GM18868 (cell line): ENCODE measurements around the gene MB.

Experiments used
- ATAC-seq: cut with Tn5 transposase; IDR thresholded peaks from one replicate; pipeline ENCODE4 v1.9.1; 2021; ENCODE audit warnings: mild to moderate bottlenecking, moderate library complexity; ENCODE audit not compliant: unreplicated experiment

Gene MB

DNA sequence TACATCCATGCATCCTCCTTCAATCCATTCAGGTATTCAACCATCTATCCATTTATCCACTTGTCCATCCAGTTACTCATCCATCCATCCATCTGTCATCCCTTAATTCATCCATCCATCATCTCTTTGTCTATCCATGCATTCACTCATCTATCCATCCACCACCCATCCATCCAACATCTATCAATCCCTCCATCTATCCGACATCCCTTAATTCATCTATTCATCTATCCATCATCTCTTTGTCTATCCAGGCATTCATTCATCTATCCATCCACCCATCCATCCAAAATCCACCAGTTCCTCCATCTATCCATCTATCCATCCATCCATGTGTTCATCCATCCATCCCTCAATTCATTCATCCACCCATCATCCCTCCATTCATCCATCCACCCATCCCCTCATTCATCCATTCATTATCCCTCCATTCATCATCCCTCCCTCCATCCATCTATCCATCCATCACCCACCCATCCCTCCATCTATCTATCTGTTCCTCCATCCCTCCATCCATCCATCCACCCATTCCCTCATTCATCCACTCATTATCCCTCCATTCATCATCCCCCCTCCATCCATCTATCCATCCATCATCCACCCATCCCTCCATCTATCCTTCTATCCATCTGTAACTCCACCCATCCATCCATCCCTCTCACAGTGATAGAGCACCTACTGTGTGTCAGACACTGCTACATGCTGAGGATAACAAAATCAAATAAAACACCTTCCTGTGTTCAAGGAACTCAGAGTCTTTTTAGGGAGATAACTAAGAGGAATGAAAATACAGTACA is 1.5 kb upstream of the MB start:
- ATAC-seq, result no peak

DNA sequence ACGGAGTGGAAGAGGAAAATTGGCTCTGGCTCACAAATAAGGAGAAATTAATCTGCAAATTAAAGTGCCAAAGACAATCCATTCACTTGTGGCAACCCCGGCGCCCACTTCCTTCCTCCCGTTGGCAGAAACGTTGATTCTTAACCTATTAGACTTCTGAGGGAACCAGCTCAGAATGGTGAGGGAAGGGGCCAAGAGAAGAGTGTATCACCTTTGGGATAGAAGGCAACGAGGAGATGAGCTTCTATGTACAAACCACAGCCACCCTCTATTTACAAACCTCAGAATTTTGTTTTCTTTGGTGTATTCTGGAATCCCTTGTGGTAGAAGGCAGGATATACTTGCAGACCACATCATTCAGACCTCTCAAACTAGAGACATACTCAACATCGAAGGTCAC is 1.1 kb downstream of the MB start:
- ATAC-seq, result no peak

DNA sequence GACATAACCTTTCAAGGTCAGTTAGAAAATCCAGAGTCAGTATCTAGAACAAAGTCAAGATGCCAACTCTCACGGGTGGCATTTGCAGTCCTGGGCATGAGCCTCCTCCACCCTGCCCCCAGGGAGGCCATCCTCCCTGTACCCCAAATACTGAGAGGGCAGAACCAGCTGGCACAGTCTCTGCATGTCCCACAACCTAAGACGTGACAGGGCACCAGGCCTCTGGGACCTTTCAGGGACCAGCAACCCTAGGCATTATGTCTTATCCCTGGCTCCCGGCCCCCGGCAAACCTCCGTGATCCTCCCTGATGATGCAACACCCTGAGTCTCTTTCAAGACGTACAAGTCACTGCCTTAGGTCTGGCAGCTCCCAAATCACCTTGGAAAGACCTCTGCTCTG is 2.0 kb downstream of the MB start:
- ATAC-seq, result no peak

DNA sequence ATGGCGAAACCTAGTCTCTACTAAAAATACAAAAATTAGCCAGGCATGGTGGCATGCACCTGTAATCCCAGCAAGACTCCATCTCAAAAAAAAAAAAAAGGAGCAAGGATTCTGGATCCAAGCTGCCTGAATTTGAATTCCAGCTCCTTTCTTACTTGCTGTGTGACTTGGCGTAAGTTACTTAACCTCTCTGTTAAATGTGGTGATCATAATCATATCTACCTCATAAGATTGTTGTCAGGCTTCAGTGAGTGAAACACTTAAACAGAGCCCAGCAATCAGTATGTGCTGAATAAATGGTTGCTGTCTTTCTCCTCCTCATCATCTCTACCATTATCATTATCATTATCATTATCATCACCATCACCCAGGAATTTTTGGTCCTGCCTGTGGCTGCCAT is 2.7 kb downstream of the MB start:
- ATAC-seq, result no peak

DNA sequence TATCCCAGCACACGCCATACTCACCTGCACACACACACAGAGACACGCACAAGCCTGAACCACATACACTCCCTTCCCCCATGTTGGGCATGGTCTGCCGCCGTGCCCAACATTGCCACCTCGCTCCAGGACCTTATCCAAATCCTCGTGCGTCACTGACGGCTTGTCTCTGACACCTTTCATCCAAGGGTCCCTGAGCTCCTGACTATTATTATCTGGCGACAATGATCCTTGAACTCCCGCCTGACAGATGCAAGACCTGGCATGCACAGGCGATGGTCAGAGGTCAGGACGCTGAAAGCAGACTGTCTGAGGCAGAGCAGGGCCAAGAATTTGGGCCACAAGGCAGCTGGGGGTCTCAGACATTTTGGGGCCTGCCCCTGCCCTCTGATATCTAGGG is 4.2 kb downstream of the MB start:
- no peak for ATAC-seq

DNA sequence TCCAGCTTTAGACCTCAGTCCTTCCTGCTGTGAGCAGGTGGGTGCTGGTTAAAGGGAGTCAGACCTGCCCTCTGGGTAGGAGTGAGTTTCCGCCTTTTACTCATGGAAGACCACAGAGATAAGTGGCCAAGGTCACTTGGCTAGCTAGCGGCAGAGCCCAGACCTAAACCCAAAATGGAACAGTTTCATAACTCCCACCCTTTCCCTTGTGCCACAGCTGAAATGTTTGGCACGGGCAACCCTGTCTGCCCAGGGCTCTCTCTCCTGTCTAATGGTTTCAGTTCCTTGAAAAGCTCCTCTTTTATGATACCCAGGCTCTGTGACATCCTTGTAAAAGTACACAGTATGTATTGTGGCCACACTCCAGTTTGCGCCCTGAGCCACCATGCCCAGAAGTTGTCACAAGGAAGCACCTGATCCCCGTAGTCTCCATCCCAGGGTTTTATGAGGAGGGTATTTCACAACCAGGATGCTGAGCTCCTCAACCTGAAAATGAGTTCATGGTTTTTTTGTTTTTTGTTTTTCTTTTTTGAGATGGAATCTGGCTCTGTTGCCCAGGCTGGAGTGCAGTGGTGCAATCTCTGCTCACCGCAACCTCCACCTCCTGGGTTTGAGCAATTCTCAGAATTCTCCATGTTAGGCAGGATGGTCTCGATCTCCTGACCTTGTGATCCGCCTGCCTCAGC is 5.1 kb downstream of the MB start:
- ATAC-seq, result no peak

DNA sequence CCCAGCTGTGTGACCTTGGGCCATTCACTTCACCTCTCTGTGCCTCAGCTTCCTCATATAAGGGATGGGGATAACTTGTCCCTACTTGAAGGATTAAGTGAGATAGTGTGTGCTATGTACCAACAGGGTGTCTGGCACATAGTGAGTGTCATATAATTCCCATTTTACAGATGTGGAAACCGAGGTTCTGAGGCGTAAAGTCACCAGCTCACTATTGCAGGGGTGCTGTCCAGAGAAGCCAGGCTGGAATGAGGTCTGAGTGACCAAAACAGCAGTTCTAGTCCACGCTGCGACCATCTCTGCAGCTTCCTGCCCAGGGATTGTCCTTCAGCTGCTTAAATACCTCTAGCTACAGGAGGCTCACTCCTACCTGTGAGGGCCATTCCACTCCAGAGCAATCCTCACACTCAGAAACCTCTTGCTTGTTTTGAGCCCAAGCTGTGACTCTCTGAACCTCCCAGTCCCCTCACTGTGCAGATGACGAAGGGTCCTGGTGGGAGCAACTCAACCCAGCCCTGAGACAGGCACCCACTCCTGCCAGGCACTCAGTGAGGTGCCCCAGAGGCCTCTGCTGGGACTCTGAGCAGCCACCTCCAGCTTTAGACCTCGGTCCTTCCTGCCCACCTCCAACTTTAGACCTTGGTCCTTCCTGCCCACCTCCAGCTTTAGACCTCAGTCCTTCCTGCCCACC is 5.8 kb downstream of the MB start:
- no peak for ATAC-seq

DNA sequence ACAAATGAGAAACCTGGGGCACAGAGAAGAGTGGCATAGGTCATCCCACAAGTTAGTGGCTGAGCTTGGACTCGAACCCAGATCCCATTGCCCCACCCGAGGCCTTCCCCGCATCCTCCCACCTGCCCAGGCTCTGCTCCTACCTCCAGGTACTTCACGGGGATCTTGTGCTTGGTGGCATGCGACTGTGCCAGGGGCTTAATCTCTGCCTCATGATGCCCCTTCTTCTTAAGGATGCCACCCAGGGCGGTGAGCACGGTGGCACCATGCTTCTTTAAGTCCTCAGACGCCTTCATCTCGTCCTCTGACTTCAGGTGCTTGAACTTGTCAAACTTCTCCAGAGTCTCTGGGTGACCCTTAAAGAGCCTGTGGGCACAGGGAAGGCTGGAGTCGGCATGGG is 6.4 kb downstream of the MB start:
- ATAC-seq, result no peak

DNA sequence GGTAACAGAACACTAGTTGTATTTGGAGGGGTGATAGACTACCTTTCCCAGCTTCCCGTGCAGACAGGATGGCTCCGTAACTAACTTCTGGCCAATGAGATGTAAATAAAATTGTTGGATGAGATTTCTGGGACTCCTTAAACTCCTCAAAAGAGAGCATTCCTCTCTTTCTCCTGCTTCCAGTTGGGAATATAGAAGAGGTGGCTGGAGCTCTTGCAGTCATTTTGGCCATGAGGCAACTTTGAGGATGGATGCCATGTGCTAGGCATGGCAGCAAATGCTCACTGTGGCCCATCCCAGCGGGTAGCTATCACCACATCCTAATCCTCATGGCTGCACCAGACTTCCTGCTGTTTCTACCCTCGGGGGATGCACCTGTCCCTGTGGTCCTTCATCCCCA is 7.4 kb downstream of the MB start:
- ATAC-seq, result no peak

DNA sequence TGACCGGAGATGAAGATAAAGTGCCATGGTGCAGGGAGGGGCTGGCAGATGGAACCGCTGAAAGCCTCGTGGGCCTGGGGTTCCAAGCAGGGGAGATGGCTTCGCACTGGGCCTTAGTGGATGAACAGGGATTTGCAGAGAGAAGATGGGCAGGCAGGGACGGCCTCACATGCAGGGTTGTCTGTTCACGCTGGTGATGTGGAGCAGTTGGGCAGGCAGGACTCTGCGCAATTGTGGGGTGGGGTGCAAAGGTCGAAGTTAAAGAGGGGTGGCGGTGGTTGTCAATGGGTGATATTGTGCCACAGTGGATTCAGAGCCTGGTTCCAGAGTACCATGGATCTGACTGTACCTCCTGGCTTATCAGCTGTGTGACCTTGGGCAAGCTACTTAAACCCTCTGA is 7.9 kb downstream of the MB start:
- no peak for ATAC-seq

DNA sequence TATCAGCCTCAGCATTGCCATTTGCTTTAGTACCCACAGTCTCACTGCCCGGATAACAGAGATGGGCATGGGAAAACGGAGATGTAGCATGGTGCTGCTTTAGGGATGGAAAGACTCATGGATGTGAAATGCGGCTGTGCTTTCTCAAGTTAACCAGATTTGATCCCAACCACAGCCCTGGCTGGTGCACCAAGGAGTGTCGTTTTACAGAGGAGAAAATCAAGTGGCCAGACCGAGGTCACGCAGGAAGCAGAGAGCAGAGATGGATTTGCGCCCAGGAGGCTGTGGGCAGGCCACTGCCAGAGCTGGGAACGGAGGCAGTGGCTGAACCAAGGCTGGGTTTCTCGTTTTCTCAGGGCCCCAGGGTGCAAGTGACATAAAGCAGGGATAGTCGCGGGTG is 9.0 kb downstream of the MB start:
- ATAC-seq, result no peak

DNA sequence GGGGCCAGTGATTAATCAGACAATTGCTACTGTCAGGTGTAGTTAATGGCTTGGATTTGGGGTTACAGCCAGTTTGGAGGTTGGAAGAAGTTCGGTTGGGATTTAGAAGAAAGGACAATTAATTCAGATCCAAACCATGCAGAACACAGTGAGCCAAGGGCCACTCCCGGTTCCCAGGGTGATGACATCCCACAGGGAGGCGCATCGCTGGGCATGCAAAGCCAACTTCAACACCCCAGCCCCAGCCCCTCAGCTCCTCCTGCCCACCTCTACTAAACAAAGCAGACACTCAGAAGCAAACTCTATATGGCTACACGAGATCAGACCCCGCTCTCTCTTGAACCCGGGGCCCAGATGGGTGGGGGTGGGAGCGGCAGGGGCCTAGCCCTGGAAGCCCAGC is 10.2 kb downstream of the MB start:
- ATAC-seq, result no peak

DNA sequence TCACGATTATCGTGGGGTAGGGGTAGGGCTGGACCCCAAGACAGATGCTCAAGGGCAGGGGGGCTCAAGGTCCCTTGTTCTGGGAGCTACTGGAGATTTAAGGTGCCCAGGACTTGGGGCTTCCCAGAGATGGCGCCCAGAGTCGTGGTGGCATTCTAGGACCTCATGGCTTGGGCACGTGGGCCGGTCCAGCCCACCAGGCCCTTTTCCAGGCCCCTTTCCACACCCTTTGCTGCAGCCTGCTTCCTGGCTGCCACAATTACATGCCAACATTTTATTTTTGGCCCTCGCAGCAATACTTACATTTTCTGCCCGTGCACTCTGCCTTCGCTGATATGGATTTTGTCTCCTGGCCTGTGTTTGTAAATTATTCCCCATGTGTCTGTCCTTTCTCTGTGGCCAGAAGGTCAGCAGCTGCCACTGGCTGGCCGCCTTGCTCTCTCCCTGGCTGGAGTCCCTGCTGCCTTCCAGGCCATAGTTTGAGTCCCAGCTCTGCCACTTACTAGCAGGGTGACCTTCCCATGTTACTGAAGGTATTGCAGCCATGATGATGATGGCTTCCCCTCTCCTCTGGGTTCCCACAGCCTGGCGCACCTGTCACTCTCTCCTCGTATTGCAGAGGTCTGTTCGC is 11.2 kb downstream of the MB start:
- no peak for ATAC-seq

DNA sequence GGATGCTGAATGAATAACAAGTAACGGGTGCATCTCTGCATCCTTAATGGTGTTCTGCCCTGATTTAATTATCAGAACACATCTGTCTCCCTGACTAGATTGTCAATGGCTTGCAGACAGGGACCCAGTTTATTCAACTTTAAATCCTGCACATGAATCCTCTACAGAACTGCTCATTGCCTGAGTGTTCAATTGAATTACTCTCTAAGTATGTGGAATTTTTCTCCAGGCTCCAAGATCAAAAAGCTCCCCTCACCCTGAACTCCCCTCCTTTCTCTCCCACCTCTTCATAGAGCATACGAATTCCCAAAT is 11.8 kb downstream of the MB start:
- no peak for ATAC-seq

DNA sequence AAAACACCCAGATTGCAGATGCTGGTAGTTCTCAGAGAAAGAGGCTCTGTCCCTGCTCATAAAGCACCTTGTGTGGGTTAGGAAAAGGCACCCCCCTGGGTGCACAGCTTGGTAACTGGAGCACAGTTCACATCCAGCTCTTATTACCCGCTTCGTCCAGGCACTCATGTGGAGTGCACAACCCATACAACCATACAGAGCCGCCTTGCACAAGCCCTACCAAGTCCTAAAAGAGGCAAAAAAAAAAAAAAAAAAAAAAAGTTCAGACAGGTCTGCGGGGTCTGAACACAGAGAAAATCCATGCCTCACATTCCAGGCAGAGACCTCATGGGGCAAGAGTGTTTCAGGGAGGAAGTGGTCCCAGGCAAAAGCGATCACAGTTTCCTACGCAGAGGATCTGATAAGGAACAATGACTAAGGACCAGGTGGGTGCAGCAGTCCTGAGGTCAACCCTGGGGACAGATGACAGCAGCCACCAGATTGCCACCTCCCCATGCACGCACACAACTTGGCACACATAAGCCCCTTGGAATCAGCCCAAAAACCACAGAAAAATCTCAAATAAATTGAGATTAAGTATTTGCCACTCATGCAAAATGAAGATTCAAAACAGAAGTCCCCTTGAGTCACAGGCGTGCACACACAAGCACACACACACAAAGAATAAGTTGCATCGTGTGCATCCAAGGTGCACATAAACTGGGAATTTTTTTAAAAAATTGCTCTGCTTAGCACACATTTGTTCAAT is 12.3 kb downstream of the MB start:
- ATAC-seq, result no peak

DNA sequence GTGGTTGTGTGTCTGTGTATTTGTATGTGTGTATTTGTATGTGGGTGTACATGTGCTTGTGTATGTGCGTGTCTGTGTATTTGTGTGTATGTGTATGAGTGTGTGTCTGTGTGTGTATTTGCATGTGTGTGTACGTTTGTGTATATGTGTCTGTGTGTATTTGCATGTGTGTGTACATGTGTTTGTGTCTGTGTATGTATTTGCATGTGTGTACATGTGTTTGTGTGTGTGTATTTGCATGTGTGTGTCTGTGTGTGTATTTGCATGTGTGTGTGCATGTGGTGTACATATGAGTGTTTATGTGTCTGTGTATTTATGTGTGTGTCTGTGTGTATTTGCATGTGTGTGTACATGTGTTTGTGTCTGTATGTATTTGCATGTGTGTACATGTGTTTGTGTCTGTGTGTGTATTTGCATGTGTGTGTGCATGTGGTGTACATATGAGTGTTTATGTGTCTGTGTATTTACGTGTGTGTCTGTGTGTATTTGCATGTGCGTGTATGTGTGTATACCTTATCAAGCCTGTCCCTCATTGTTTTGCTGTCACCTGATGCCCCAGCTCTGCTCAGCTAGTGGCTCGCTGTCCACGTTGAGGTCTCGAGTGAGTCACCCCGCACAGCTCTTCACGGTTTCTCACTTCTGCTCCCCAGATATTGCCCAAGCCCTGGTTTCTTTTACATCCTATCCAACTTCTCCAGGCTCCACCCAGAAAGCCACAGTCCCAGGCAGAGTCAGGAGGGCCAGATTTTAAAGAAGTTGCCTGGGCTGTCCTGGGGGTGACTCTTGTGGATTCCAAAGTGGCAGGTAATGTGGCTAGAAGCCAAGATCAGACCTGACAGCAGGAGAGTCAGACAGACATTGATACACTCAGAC is 15.2 kb downstream of the MB start:
- ATAC-seq, result no peak

DNA sequence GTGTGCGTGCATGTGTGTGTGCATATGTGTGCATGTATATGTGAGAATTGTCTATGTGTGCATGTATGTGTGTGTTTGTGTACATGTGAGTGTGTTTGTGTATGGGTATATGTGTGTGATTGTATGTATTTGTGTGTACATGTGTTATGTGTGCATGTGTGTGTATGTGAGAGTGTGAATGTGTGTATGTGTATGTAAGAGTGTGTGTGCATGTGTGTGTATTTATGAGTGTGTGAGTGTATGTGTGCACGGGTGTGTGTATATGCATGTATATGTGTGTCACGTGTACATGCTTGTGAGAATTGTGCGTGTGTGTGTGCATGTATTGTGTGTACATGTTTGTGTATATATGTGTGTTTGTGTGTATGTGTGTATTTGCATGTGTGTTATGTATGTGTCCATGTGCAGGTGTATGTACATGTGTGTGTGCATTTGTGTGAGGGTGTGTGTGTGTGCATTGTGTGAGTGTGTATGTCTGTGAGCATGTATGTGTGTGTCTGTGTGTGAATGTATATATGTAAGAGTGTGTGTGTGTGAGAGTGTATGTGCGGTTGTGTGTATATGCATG is 16.0 kb downstream of the MB start:
- no peak for ATAC-seq

DNA sequence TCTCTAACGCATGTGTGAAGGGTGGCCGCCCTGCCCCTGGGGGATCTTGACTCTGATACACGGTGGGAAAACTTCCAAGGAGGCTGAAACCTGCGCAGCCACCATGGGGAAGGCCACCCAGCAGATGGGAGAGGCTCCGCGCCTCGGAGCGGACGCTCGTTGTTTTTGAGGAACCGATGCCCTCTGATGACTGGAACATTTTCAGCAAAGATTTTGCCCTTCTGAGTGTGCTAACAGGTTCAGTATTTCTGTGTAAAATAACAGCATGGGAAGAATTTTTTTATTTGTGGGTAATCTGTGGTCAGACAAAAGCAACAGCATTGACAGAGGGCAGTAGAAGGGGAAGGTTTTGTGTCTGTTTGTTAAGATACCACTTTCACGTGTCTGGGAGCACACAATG is 16.7 kb downstream of the MB start:
- no peak for ATAC-seq

DNA sequence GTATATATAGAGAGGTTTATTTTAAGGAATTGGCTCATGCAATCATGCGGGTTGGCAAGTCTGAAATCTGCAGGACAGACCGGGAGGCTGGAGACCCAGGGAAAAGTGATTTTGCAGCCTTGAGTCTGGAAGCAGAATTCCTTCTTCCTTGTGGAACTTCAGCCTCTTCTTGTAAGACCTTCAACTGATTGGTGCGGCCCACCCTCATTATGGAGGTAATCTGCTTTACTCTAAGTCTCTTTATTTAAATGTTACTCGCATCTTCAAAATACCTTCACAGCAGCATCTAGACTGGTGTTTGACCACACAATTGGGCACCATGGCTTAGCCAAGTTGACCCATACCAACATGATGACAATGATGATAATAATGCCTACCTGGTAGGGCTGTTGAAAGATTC is 17.8 kb downstream of the MB start:
- ATAC-seq, result no peak

DNA sequence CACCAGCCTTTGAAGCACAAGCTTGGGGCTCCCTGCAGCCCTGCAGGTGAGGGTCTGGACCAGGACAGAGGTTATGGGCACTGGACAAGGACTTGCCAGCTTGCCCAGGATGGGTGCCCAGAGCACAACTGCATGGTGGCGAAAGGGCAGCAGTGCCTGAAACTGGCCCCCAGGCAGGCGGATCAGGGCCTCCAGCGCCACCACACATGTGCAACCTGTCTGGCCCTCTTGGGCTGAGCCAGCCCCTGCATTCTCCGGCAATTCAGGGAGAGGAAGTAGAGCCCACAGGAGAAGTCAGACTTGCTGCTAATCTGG is 18.8 kb downstream of the MB start:
- no peak for ATAC-seq
